SU-DHL-6 (cell line): ENCODE measurements around the gene CLCNKB.

ENCODE experiments used
- H2AFZ ChIP-seq: fragments of 200-600 bp; sonication (generic); 2 replicates; pipeline ENCODE4 v1.6.1; 2014; ENCODE audit warnings: low read depth, mild to moderate bottlenecking, moderate library complexity, mixed read lengths, antibody characterized with exemption, low read length; ENCODE audit not compliant: severe bottlenecking
- H3F3A ChIP-seq: fragments of 200-600 bp; shearing (Covaris generic); 2 replicates; pipeline ENCODE4 v1.6.0; 2016; ENCODE audit warnings: antibody characterized with exemption, mild to moderate bottlenecking; ENCODE audit not compliant: insufficient read depth
- H3K27ac ChIP-seq: fragments of 200-600 bp; sonication (generic); 2 replicates; pipeline ENCODE4 v1.5.1; 2016; ENCODE audit warnings: low read depth, mild to moderate bottlenecking, low read length, moderate library complexity, mixed read lengths
- H3K27me3 ChIP-seq: fragments of 200-600 bp; sonication (generic), shearing (Covaris generic); 2 replicates; pipeline ENCODE4 v1.6.0; 2014; ENCODE audit warnings: mild to moderate bottlenecking, low read length
- H3K36me3 ChIP-seq: fragments of 200-600 bp; sonication (generic); 2 replicates; pipeline ENCODE4 v1.6.1; 2014; ENCODE audit warnings: mild to moderate bottlenecking, low read length, mixed read lengths
- H3K4me2 ChIP-seq: fragments of 300-600, 200-600 bp; shearing (Covaris generic), sonication (generic); 2 replicates; pipeline ENCODE4 v1.6.0; 2014; ENCODE audit warnings: low read length, low read depth, mild to moderate bottlenecking; ENCODE audit not compliant: poor library complexity, severe bottlenecking
- H3K4me3 ChIP-seq: fragments of 200-600 bp; sonication (generic); 2 replicates; pipeline ENCODE4 v1.5.1; 2014; ENCODE audit warnings: antibody characterized with exemption, low read length, mild to moderate bottlenecking, mixed read lengths; ENCODE audit not compliant: insufficient read depth, poor library complexity, severe bottlenecking
- H3K79me2 ChIP-seq: fragments of 200-600 bp; sonication (generic); 2 replicates; pipeline ENCODE4 v1.6.1; 2014; ENCODE audit warnings: mild to moderate bottlenecking, low read length, moderate library complexity; ENCODE audit not compliant: insufficient read depth
- H3K9ac ChIP-seq: fragments of 200-600 bp; sonication (generic); 2 replicates; pipeline ENCODE4 v1.7.0; 2014; ENCODE audit warnings: mild to moderate bottlenecking, low read length
- H3K9me2 ChIP-seq: fragments of 200-600 bp; sonication (generic); replicated peaks from 2 replicates; pipeline ENCODE4 v1.6.1; 2014; ENCODE audit warnings: low read length; ENCODE audit not compliant: insufficient read depth
- H3K9me3 ChIP-seq: fragments of 200-600 bp; sonication (generic); 2 replicates; pipeline ENCODE4 v1.6.1; 2014; ENCODE audit warnings: low read length, mixed read lengths; ENCODE audit not compliant: insufficient read depth
- H4K20me1 ChIP-seq: fragments of 200-600 bp; sonication (generic); 2 replicates; pipeline ENCODE4 v1.6.1; 2014; ENCODE audit warnings: low read depth, mild to moderate bottlenecking, antibody characterized with exemption, low read length, moderate library complexity, mixed read lengths
- CTCF ChIP-seq: fragments of 200-600 bp; sonication (generic); IDR thresholded peaks from one replicate; pipeline ENCODE4 v1.5.1; 2017; ENCODE audit warnings: antibody characterized with exemption, mild to moderate bottlenecking, low read length, moderate library complexity; ENCODE audit not compliant: insufficient read depth, poor library complexity, severe bottlenecking
- EZH2phosphoT487 ChIP-seq: fragments of 200-600 bp; sonication (generic), shearing (Covaris generic); conservative IDR thresholded peaks from 2 replicates; pipeline ENCODE4 v1.6.1; 2018; ENCODE audit warnings: mild to moderate bottlenecking, antibody characterized with exemption, low read length, moderate library complexity, mixed read lengths

Gene CLCNKB

GRCh38 chr1:16005597-16005996 is 38.0 kb upstream of the CLCNKB start:
- H3K36me3 ChIP-seq, result no peaks in the 10 kb centered on the region
- no peaks in the 10 kb centered on the region for H3K27me3 ChIP-seq
- H3K4me2 ChIP-seq, result no peak overlapping the region
- no peak for TF ChIP-seq CTCF
- no peak for TF ChIP-seq EZH2phosphoT487
- H3F3A ChIP-seq, result no peaks in the 10 kb centered on the region
- H3K9me3 ChIP-seq, result no peaks in the 10 kb centered on the region
- no peak overlapping the region for H2AFZ ChIP-seq
- H3K4me3 ChIP-seq, result no peak overlapping the region
- H3K79me2 ChIP-seq, result no peaks in the 10 kb centered on the region
- no peak overlapping the region for H3K9ac ChIP-seq
- H4K20me1 ChIP-seq, result no peaks in the 10 kb centered on the region
- H3K27ac ChIP-seq, result no peak overlapping the region
- H3K9me2 ChIP-seq, result no peaks in the 10 kb centered on the region

GRCh38 chr1:16006010-16006409 is 37.6 kb upstream of the CLCNKB start:
- H3K36me3 ChIP-seq, result no peaks in the 10 kb centered on the region
- no peak overlapping the region for H2AFZ ChIP-seq
- no peaks in the 10 kb centered on the region for H3F3A ChIP-seq
- H3K4me2 ChIP-seq, result no peak overlapping the region
- H3K9me3 ChIP-seq, result no peaks in the 10 kb centered on the region
- no peaks in the 10 kb centered on the region for H3K9me2 ChIP-seq
- TF ChIP-seq CTCF (no peak), EZH2phosphoT487 (no peak)
- no peak overlapping the region for H3K4me3 ChIP-seq
- no peak overlapping the region for H3K9ac ChIP-seq
- H4K20me1 ChIP-seq, result no peaks in the 10 kb centered on the region
- H3K27ac ChIP-seq, result no peak overlapping the region
- H3K27me3 ChIP-seq, result no peaks in the 10 kb centered on the region
- no peaks in the 10 kb centered on the region for H3K79me2 ChIP-seq

DNA sequence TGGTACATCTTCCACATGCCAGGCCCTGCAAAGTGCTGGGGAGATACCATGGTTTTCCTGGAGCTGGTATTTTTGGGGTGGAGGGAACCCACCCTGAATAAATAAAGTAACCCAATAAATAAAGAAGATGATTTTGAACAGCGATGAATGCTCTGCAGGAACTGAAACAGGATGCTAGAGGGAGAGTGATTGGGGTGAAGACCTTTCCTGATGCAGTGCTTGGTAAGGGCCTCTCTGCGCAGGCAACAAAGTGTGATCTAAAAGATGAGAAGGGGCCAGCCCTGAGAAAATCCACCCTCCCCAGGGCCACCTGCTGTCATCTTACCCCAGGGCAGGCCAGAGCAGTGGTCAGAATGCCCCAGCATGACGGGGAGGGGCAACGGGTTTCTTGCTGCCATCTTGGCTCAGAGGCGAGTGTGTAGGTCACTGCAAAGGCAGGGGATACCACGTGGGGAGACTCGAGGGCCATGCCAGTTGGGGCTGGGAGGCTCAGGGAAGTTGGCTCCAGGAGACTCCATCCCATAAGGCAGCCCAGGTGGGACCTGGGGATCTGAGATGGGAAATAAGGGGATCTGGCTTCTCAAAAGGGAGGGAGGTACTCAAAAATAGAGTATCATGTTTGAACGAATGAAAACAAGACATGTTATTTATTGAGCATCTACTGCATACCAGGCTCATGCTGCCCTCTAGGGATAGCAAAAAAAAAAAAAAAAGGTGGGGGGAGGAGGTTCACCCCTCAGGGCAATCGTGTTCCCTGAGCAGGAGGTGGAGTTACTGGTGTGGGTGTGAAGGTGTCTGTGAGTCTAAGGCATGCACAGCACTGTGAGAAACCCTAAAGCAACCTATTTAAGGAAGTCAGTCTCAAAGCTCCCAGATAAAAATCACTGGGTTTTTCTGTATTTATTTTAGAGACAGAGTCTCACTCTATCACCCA is 36.8 kb upstream of the CLCNKB start:
- Histone ChIP-seq H3K9me3 (no peaks in the 10 kb centered on the region), H3K27me3 (no peaks in the 10 kb centered on the region), H2AFZ (no peak overlapping the region), H3K9ac (no peak overlapping the region), H3K4me2 (no peak overlapping the region), H3F3A (no peaks in the 10 kb centered on the region), H3K79me2 (no peaks in the 10 kb centered on the region), H3K27ac (no peak overlapping the region), H3K9me2 (no peaks in the 10 kb centered on the region), H3K36me3 (no peaks in the 10 kb centered on the region), H4K20me1 (no peaks in the 10 kb centered on the region), H3K4me3 (no peak overlapping the region)
- TF ChIP-seq CTCF (no peak), EZH2phosphoT487 (no peak)
